NCI-H460 (cell line): Measurements from ENCODE around the gene AHCYL1. TPM values are rescaled to one million over a fixed set of nuclear protein-coding genes. Genes with fewer than 3 reads are reported as not detected.

Experiments
- DNase-seq: peaks from one replicate; pipeline ENCODE4 v3.0.0-alpha.2; 2016; ENCODE audit warnings: low read depth; ENCODE audit errors: extremely low read depth
- total RNA-seq: library from RNA; depleted of rRNA; stranded (reverse); fragments of >200 nt; shearing (Covaris generic); gene quantifications from 2 replicates; pipeline ENCODE4 v1.2.3, GENCODE V29; 2014

Gene AHCYL1
- total RNA-seq, 1 experiment from 2014 or later, result 66.8 TPM

DNA sequence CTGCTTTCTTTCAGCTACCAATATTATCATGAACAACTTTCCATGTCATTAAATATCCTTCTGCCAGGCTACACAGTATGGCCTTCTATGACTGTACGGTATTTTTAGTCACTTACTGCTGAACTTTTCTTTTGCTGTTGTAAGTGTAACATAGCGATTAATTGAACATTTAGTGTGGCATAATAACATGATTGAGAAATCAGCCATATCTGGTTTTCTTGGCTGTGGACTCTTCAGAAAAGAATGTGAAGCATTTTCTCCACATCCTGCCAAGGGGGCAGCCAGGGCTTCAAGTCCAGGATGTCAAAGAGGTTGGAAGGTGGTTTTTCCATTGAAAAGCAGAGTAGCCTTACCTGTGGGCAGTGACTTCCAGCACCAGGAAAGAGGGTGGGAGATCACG, 8.8 kb upstream of the AHCYL1 start:
- DNase-seq, result no peak

GRCh38 chr1:109976762-109977161, 7.8 kb upstream of the AHCYL1 start:
- no peak for DNase-seq

- no peak for DNase-seq
These were observed 7.3 kb upstream of the AHCYL1 start for GRCh38 chr1:109977225-109977624.

- DNase-seq, result no peak
These were observed 6.7 kb upstream of the AHCYL1 start for GRCh38 chr1:109977657-109978378.

- no peak for DNase-seq
These were observed 5.6 kb upstream of the AHCYL1 start for GRCh38 chr1:109978761-109979488.

- no peak for DNase-seq
These were observed 5.0 kb upstream of the AHCYL1 start for GRCh38 chr1:109979489-109980091.

DNA sequence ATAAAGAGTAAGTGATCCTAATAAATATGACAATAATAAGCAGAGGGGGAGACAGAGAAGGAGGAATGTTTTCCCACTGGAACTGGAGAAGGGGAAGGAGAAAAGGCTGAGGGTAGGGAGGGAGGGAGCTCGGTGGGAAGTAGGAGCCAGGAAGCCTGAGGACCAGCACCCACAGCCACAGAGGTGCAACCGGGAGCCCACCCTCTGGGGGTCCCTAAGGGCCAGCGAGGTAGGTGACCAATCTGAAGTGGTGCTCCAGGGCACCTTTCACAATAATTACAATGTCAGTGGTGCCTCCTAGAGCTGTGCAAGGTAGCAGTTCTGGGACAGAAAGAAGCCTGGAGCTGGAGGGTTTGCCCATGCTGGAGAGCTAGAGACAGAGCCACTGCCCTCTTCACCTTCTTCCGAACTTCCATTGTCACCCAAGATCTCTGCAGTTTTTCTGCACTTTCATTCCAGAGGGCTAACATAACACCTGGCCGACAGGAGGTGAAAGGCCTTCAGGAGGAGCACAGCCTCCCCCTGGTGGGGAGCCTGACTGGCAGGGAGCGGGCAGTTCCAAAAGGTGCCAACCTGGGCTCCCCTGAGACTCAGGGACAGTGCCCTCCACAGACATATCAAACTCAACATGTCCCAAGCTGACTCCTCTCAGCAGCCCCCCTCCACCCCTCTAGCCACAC, 4.1 kb upstream of the AHCYL1 start:
- no peak for DNase-seq

GRCh38 chr1:109981004-109981335, 3.6 kb upstream of the AHCYL1 start:
- no peak for DNase-seq

GRCh38 chr1:109983380-109984189, 980 bp upstream of the AHCYL1 start:
- DNase-seq, result no peak

GRCh38 chr1:109984190-109984455, 442 bp upstream of the AHCYL1 start:
- DNase-seq, result no peak

DNA sequence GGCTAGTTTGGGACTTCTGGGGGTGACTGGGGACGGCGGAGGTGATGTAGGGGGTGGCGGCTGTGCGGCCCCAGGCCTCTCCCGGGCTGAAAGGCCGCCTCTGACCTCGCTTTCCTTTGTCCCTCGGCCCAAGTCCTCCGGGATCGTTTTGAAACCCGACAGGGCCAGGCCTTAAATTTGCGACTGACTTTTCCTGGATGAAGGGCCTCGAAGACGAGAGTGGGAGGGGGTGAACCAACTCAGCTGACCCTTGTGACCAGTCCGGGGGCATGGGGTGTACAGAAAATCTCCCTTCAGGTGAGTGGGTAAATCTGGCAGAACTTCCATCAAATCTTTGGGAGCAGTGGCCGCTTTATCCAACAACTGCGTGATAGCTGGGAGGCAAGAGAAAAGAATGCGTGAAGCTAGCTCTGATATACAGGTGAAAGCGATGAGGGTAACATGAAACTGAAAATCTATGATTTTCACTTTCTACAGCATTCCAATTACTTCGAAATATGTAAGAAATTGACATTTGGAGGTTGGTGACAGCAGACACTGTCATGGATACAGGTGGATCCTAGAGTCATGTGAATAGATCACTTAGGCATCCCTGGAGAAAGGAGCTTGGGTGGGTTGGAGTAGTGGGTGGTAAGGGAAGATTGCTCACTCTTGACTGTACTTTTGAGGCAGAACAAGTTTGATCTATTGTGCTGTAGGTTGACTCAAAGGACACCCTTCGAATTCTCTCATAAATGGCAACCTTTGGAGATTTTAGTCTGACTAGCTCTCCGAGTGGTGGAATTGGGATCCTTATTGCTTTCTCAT, 885 bp downstream of the AHCYL1 start:
- no peak for DNase-seq

DNA sequence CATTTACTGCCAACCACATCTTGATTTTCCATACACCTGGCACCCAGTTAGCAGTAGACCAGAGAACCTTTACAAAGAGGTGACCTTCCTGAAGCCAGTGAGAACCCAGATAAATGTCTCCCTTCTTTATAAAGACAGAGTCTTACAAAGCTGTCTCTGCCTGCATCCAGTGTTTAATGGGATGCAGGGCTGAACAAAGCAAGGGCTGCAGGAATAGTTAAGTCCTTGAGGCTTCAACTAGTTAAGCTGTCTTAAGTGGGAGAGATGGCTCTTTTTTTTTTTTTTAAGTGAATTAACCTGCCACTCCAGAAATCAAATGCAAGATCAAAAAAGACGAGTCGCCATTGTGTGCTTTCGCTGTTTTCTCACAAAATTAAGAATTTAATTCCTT, 1.5 kb downstream of the AHCYL1 start:
- DNase-seq, result no peak

- no peak for DNase-seq
These were observed 3.9 kb downstream of the AHCYL1 start for GRCh38 chr1:109988349-109988914.

- no peak for DNase-seq
These were observed 5.1 kb downstream of the AHCYL1 start for GRCh38 chr1:109989506-109990301.

GRCh38 chr1:109990302-109990653, 5.7 kb downstream of the AHCYL1 start:
- no peak for DNase-seq

DNA sequence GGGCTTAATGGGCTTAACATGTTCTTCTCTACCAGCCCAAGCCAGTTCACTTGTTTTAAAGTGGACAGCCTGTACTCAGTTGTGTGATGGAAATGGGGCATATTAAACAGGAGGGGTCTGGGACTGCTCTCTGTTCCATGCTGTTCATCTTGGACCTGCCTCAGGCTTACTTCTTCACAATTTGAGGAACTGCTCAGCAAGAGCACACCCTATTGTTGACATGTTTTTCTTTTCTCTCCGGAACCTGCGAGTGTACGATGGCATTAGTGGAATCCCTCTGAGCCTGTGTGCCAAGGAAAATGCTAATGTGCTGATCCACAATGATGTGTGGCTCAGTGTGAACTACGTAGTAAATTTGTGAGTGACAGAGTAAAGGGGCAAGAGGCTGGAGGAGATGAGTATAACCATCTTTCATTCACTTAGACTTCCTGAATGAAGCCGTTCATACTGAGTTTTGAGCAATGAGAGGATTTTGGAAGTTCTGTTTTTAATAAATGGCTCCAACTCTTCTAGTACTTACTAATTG, 6.9 kb downstream of the AHCYL1 start:
- DNase-seq, result no peak

DNA sequence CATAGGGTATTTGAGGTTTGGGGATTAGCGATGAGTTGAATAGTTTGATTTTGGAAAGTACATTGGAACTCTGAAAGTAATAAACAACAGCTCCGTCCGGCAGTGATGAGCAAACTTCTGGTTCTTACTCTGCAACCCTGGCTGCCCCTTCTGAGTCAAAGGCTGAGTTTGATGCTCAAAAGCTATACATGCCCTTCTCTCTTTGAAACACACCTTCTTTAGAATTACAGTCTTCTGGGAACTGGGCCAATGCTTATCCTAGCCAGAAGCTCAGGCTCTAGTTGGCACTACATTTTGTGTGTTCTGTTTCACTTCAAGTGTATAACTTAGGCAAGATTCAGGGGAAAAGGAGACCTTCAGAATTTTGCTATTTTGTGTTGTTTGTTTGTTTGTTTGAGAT, 9.3 kb downstream of the AHCYL1 start:
- no peak for DNase-seq

DNA sequence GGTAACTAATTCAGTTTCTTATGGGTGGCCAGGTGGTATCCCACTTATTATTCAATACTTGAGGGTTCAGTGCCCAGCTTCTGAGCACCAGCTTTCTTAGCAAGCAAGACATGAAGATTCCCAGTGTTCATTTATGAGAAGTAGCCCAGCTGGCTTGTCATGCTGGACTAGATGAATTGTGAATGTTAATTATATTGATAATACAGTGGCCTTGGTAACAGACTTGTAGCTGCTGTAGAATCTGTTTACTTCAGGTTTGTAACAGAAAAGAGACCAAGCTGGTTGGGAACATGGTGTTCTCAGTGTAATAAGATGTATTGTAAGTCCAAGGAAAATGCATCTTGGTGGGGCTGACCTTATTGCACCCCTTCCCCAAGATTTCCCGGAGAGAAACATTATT, 10.1 kb downstream of the AHCYL1 start:
- DNase-seq, result no peak

DNA sequence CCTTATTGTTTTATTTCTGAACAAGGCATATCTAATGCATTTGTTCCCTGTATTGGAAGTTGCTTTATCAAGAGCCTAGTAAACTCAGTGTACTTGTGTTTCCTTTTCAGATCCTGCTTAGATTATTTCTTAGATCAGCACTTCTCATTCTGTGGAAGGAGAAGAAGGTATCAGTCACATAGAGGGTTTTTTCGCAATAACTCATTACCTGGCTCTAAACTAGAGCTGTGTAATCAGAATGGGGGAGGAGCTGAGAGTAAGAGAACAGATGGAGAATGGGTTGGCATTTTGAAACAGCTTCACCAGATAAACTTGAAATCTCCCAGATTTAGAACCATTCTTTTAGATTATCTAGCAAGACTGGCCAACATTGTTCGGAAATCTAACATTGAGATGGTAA, 11.0 kb downstream of the AHCYL1 start:
- DNase-seq, result no peak
